Hippocampal formation (tissue), 2 donors: ENCODE measurements around the gene GEMIN4.
"Not testable (repeated sequence)": the region's sequence is repeated elsewhere in the genome, so short reads cannot be mapped to it uniquely, and the experiment has no call there.

Source experiments
- DNase-seq, 2 donors: peaks; one replicate each; lab custom pipeline; 2025; lab: John Stamatoyannopoulos, UW

The GEMIN4 gene

DNA sequence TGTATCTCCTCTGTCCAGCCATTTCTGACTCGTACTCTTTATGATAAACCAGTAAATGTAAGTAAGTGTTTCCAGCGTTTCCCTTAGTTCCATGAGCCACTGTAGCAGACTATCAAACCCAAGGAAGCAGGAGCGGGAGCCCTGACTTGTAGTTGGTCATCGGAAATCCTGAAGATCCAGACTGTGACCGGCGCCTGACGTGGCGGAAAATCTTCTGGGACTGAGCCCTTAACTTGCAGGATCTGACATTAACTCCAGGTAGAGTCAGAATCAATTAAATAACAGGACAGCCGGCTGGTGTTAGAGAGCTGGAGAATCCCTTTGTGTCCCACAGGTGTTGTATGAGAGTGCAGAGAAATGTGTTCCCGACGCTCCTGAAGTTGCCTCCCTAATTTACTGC is 26.0 kb upstream of the GEMIN4 start:
- DNase-seq, result no peak

DNA sequence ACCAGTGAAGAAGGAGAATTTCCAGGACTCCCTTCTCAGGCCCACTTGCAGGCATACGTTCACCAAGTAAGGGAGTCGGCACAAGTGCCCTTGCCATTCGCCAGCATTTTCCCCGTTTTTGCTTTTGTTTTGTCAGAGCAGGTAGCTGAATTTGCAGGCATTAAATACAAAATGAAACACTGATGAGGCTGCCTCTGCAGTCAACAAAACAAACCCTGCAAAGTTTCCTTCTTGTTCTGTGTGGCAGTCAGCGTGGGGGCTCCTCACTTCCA is 22.2 kb upstream of the GEMIN4 start:
- DNase-seq, result no peak

DNA sequence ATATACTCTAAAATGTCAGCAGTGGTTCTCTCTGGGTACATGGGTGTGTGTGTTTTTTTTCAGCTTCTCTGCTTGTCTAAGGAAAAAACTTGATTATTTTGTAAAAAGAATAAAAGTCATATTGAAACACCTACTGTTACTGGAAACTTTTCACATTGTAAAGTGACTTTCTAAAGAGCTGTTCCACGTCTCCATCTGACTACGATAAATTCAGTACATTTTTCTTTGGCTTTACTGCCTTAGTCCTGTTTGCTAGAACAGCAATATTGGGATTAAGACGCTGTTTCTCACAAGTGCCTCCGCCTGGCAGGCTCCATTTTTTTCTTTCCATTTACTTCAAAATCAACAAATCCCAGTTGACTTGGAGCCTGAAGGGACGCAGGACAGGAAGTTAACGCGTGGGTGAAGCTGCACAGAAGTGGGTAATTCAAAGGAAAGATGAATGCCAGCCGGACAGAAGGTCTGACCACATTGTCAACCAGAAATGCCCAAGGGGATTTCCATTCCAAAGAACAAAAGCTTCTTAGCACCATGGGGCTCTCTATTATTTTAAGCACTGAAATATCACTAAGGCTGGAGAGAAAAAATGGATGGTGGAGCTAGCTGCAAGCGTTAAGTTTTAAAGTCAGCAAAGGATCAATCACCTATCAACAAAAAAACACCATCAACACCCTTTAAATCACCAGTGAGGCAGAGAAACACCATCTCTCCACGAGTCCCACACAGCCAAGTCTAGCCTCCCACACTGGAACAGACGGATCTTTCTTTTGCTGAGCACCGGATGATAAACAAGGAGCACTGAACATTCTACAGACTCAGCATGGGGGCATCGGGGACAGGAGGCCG is 21.6 kb upstream of the GEMIN4 start:
- DNase-seq, result no peak

DNA sequence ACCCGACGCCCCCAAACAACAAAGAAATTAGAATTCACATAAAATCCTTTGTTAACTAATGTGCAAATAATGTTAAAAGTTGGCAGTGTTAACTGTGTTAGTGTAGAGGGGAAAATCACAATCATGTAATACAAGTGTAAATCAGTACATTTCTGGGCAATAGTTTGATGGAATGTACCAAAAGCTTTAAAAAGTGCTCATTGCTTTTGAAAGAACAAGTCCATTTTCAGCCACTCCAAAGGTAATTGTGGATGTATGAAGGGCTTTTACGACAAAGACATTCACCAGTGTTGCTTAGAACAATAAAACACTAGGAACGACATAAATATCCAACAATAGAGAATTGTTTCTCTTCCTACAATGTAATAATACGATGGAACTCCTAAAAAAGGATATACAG is 21.0 kb upstream of the GEMIN4 start:
- no peak for DNase-seq

DNA sequence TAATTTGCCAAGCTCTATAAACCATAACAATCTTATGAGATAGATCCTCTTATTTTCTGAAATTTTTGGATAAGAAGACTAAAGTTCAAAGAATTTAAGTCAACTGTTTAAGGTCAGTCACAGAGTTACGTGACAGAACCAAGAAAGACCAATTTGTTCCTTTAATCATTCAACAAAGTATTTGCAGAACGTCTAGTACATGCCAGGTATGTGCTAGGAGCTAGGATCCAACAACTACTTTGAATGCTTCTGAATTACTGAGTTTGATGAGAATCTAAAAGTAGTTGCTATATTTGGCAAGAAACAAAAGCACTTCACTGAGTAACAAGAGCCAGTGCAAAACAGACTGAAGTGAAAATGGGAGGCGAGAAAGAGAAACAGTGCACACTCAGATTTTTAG is 15.0 kb upstream of the GEMIN4 start:
- no peak for DNase-seq

DNA sequence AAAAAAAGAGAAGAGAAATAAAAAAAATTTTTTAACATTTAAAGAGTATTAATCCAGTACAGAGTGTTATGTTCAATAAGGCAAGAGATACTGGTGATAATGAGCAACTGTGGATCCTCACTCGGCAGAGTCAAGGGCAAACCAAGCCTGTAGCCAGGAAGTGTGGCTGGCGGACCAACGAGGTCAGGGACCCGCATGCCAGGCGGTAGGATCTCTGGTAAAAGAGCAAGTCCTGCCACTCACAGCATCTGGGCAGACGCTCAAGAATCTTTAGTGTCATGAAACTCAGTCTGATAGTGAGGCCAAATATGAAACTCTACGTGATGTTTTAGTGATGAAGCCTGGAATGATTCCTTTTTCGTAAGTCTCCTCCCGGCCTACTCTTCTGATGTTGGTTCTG is 8.3 kb upstream of the GEMIN4 start:
- no peak for DNase-seq

DNA sequence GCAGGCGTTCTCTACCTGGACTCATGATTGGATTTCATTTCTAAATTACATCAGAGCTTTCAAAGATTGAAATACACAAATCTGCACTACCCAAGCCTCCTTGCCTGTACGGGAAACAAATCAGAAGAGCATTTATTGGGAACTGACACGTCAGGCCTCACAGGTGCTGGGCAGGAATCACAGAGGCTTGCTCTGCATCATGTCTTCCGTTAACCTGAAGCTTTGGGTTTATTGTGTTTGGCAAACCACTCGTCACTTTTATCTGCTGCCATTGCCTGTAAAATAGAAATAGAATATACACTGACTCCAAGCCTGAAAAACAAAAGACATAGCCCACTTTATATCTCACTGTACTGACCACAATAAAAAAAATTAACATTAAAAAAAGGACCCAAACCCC is 7.9 kb upstream of the GEMIN4 start:
- no peak for DNase-seq

DNA sequence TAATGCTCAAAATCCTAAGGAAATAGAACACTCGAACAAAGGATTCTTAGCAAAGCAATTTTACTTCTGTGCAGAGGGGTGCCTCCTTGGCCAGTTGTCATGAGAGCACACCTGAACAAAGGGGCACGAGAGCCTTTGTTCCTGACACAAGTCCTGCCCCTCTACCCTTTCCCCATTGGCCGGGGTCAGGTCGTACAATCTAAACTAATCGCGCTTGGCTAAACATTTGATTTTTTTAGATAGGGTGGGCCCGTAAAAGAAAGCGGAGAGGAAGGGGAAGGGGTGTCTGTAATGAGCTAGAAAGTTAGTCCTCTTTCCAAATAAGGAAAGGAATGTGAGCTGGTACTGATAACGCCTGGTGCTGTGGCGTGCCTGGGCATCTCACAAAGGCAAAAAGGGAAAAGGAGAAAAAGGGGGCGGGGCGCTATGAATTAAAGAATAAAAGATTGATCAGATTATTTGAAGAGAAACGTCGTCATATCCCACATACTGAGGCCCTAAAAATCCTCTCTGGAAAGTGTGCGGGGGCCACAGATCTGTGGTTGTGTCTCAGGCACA is 4.0 kb upstream of the GEMIN4 start:
- DNase-seq, result not testable (repeated sequence)

DNA sequence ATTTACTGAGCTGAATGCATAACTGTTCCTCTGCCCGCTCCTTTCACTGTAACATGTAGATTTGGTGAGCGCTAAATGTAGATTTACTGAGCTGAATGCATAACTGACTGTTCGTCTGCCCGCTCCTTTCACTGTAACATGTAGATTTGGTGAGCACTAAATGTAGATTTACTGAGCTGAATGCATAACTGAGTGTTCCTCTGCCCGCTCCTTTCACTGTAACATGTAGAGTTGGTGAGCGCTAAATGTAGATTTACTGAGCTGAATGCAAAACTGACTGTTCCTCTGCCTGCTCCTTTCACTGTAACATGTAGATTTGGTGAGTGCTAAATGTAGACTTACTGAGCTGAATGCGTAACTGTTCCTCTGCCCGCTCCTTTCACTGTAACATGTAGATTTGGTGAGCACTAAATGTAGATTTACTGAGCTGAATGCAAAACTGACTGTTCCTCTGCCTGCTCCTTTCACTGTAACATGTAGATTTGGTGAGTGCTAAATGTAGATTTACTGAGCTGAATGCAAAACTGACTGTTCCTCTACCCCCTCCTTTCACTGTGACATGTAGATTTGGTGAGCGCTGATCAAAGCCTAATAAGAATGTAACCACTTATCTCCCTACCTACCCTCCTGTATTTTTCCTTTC is 3.4 kb upstream of the GEMIN4 start:
- DNase-seq, result not testable (repeated sequence)

DNA sequence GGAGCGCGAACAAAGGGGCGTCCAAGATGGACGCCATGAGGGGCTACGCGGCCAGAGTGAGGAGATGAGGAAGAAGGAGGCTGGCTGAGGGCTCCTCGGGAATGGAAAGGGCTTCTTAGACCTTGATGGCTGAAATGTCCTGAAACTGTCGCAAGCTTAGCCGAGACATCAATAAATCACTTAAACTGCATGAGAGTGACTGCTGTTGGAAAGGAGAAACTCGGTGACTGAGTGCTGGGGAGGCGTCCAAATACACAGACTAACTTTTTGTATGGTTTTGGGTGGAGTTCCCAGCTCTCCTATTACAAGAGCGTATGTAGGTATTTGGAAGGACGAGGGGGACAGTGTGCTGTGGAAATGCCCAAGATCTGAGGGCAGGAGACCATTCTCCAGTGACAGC is 1.4 kb upstream of the GEMIN4 start:
- no peak for DNase-seq

DNA sequence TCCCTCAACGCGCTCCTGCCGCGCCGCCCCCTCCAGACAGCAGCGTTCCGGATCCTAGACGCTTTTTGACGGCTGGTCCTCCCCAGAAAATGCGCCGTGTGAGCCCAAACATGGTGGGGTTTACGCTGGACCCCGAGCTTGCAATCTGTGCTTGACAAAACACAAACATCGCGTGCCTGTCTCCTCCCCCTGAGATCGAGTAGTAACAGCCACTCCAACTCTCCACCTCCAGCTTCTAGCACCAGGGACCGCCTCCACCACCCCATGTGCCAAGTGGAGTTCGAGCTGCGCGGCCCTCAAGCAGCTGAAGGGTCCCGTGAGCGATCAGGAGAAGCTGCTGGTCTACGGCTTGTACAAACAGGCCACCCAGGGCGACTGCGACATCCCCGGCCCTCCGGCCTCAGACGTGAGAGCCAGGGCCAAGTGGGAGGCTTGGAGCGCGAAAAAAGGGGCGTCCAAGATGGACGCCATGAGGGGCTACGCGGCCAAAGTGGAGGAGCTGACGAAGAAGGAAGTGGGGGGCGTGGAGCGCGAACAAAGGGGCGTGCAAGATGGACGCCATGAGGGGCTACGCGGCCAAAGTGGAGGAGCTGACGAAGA is 656 bp upstream of the GEMIN4 start:
- DNase-seq, result no peak

DNA sequence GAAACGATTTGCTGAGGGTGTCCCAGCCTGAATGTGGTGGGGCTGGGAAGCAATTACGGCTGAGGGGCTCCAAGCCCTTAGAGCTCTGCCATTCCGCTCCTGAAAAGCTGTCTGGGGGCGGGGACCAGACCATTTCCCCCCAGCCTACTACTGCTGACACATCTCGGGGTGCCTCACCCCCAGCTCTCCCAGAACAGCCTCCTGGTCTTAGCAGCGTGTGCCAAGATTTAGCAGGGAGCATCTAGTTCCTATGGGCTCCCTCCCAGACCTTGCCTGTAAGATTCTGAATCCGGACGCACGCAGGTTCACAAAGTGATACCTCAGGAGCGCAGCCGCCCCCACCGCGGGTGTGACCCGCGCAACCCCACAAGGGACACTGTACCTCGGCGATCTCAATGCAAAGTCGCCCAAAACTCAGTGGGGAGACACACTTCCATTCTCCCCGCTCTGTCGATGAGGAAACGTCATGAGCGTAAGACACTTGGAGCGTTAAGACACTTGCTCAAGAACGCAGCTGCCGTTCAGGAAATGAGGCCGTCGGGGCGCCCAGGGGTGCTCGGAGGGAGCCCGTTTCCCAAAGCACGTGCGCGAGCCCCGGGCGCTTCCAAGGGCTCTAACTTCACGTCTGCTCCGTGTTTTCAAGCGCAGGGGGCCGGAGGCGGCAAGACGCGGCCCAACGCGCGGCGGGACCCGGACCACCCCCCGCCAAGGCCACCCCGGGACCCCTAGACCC is 629 bp downstream of the GEMIN4 start:
- no peak for DNase-seq

DNA sequence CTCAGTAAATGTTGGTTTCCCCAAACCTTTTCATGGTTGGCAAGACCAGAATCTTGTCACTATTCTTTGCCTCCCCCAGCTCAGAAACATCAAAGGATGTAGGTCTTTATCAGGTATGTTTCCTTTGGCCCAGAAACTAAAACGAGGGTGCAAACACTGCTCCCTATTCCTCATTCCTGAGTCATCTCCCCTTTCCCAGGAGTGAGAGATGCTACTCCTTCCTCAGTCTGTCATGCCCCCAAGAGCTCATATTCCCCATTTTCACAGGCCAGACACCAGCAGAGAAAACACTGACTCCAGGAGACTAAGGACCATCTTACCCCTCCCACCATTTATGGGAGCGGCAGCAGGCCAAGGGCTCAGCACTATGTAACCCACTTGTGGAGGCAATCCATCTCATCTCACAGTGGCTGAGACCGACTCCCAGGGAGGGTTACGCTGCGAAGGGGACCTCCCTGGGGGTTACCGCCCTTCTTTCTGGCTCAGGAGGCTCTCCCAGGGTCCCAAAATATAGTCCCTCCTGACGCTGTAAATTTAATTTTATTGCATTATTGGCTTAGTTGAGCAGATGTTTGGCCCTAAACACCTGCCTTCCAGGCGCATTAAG is 1.5 kb downstream of the GEMIN4 start:
- no peak for DNase-seq

DNA sequence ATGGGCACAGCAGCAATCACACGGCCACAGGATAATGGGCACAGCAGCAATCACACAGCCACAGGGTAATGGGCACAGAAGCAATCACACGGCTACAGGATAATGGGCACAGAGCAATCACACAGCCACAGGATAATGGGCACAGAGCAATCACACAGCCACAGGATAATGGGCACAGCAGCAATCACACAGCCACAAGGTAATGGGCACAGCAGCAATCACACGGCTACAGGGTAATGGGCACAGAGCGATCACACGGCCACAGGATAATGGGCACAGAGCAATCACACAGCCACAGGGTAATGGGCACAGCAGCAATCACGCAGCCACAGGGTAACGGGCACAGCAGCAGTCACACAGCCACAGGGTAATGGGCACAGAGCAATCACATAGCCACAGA is 2.7 kb downstream of the GEMIN4 start:
- not testable (repeated sequence) for DNase-seq

DNA sequence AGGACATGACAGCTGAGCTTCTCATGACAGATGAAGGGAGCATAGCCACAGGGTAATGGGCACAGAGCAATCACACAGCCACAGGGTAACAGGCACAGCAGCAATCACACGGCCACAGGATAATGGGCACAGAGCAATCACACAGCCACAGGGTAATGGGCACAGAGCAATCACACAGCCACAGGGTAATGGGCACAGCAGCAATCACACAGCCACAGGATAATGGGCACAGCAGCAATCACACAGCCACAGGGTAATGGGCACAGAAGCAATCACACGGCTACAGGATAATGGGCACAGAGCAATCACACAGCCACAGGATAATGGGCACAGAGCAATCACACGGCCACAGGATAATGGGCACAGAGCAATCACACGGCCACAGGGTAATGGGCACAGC is 3.5 kb downstream of the GEMIN4 start:
- not testable (repeated sequence) for DNase-seq

DNA sequence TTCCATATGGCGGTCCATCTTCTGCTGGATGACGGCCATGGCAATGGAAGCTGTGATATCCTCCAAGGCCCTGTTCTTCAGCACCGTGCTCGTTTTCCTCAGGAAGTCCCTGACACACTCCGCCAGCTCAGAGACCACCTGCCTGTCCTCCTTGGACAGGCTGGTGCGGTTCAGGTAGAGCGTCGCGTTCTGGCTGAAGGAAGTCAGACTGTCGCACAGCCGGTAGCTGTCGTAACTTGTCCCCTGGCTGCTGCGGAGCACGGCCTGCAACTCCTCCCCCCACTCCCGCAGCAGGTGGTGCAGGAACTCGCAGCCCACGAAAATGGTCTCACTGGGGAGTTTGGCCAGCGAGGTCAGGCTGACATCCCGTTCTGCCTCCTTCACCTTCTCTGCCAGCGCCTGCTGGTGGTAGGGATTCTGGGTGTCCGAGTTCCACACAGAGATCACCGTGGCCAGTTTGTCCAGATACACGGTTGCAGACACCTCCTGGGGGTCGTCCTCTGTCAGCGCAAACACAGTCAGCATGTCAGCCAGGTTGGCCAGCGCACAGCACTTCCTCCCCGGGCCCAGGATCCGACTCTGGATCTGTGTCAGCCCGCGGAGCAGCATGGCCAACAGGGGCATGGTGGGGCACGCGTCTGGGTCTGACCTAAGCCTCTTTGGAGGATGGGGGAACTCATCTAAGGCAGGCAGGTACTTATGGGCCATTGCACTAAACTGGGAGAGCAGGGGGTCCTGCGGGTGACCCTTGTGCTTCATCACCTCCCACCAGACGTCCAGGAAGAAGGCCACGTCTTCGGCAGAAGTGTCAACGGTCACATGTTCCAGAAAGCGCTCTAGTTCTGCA is 5.1 kb downstream of the GEMIN4 start:
- no peak for DNase-seq

DNA sequence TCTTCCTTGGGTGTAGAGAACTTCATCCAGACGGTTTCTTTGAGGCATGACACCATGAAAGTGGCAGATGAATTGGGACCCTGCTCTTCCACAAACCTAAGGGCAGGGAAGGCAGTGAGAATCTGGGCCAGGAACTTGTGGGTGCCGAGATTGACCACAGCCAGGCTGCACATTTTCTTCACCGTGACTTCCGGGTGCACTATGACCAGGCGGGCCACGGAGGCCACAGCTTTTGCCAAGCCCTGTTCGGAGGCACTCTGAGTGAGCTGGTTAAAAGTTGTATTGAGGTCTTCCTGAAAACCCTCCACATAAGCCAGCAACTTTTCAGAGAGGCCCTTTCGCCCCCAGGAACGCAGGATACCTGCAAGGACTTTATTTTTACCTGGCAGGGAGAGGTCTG is 5.9 kb downstream of the GEMIN4 start:
- DNase-seq, result no peak

DNA sequence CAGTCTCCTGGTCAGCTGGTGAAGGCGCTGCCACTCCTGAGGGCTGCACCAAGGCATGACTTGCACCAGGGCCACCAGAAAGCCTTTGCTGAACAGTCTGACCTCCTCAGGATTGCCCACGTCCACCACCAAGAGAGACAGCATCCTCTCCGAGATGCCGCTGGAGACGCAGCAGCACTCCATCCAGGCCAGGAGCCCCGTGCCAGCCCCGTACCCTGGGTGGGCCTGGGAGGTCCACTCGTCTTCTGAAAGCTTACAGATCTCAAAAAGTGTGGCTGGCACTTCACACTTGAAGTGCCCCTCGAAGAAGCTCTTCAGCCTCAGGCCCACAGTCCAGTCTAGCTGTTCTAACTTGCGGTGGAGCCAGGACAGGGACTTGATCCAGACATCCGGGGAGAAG is 6.7 kb downstream of the GEMIN4 start:
- DNase-seq, result no peak

DNA sequence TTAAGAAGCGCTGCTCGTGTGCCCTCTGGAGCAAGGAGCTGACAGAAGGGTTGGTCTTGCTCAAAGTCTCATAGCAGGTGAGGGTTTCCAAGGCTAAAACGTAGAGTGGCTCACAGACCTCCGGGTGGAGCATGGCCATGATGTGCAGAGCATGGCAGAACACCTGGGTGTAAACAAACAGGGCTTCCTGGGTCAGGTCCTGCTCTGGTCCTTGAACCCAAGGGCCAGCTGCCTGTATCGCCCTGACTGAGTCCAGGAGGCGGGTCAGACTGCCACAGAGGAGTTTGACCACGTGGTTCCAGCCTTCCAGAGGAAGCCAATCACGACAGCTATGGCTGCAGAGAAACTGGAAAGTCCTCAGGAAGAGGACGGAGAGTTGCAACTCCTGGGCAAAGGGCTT is 7.1 kb downstream of the GEMIN4 start:
- DNase-seq, result no peak

DNA sequence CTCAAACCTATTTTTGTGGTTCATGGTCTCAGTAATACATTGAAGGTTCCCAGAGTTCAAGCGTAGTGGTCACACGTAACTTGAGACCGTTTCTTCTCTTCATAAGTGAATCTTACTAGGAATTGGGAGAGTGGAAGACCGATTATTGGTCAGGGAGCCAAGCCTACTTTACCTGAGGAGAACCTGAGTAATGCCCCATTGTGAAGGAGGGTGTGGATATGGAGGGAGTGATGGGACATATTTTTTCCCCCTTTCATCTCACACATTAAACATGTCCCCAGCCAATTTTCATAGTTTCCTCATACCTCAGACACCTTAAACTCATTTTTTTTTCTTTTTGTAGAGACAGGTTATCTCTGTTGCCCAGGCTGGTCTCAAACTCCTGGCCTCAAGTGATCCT is 8.9 kb downstream of the GEMIN4 start:
- DNase-seq, result no peak

DNA sequence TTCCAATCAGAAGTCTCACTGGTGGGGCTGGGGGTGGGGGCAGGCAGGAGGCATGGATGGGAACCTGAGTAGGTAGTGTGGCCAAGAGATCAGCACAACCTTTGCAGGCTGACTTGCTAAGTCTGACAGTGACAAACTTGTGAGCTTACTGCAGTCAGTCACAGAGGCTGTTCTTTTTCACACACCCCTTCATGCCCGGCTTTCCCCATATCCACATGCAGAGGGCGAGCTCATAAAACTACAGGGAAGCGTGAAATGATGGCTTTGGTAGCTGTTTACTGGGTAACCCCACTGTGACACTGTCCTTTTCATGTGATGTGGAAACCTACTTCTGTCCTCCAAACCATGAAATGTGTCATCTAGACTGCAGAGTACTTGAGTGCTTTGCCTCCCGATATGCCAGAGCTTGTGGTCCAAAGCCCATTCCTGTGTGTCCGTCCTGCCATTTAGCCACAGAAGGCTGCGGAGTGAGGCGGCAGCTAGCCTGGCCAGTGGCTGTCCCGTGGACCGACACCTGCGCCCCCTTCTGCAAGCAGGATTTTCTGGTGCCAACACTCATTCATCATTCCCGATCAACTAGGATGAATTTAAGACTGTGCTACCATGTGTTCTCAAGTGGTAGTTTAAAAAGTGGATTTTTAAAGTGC is 9.8 kb downstream of the GEMIN4 start:
- DNase-seq, result no peak
